ENCODE measurements around the gene ZNF217. TPM values are rescaled to one million over a fixed set of nuclear protein-coding genes. Genes with fewer than 3 reads are reported as not detected.

The ZNF217 gene
- total RNA-seq, 4 donors from 2014 or later, result 11.8 to 18.7 (median 15.1) TPM

DNA sequence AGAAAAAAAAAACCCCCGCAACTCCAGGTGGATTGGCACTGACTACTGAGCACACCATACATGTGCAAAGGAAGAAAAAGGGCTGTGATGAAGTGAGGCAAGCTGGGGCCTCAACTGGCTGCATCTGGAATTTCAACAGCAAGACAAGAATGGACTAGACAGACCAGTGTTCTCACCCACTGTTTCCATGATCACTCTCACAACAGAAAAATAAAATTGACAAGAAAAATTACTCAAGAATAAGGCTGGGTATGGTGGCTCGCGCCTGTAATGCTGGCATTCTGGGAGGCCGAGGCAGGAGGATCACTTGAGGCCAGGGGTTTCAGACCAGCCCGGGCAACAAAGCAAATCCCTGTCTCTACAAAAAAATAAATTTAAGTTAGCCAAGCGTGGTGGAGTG lies 18.8 kb downstream of the ZNF217 start:
- H3K4me1 ChIP-seq, result peaks cover 6 to 30% (median 7%) of the 10 kb centered on the region in 3 donors
- 86 to 87% methylated on average over 1 to 6 of the region's 6 CpGs for WGBS, 2 donors (ENCODE audit: low coverage in 1 of 2)
- TF ChIP-seq POLR2A (IDR thresholded peaks at IDR 0.05) (no peak), EP300 (IDR thresholded peaks at IDR 0.05) (no peak), POLR2AphosphoS5 (IDR thresholded peaks at IDR 0.05) (no peak)

DNA sequence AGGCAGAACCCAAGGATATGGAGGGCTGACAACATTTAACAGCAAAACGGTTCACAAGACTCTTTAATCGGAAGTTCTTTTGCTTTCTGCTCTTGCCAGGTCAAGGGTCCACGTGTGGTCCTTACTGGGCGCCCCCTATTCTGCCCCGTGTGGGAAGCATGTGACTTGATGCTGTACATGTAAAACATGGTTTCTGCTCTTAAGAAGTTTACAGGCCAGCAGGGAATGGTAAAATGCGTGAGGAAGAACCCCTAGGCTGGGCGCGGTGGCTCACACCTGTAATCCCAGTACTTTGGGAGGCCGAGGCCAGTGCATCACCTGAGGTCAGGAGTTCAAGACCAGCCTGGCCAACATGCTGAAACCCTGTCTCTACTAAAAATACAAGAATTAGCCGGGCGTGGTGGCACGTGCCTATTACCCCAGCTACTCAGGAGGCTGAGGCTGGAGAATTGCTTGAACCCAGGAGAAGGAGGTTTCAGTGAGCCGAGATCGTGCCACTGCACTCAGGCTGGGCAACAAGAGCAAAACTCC lies 19.3 kb downstream of the ZNF217 start:
- Histone ChIP-seq H3K9me3 (no peaks in the 10 kb centered on the region), H3K36me3 (peaks cover 0 to 84% of the 10 kb centered on the region in 2 donors), H3K4me1 (peaks cover 4 to 25% (median 4%) of the 10 kb centered on the region in 3 donors), H3K27ac (no peak overlapping the region), H3K4me3 (no peak overlapping the region), H3K27me3 (no peaks in the 10 kb centered on the region)
- TF ChIP-seq POLR2AphosphoS5 (IDR thresholded peaks at IDR 0.05), result no peak
- no peak for TF ChIP-seq POLR2A (IDR thresholded peaks at IDR 0.05)
- TF ChIP-seq, protein P1, sequence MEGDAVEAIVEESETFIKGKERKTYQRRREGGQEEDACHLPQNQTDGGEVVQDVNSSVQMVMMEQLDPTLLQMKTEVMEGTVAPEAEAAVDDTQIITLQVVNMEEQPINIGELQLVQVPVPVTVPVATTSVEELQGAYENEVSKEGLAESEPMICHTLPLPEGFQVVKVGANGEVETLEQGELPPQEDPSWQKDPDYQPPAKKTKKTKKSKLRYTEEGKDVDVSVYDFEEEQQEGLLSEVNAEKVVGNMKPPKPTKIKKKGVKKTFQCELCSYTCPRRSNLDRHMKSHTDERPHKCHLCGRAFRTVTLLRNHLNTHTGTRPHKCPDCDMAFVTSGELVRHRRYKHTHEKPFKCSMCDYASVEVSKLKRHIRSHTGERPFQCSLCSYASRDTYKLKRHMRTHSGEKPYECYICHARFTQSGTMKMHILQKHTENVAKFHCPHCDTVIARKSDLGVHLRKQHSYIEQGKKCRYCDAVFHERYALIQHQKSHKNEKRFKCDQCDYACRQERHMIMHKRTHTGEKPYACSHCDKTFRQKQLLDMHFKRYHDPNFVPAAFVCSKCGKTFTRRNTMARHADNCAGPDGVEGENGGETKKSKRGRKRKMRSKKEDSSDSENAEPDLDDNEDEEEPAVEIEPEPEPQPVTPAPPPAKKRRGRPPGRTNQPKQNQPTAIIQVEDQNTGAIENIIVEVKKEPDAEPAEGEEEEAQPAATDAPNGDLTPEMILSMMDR (IDR thresholded peaks at IDR 0.05), result no peak
- no peak for TF ChIP-seq EP300 (IDR thresholded peaks at IDR 0.05)
- no peak for ATAC-seq
- WGBS, 2 donors (ENCODE audit: low coverage in 1 of 2), result 84 to 89% methylated on average over 5 to 9 of the region's 14 CpGs

More for the DNA sequence above, 18.8 kb downstream of the ZNF217 start:
- H3K27me3 ChIP-seq, result no peaks in the 10 kb centered on the region
- H3K4me3 ChIP-seq, result no peak overlapping the region
- peaks cover 0 to 80% of the 10 kb centered on the region in 2 donors for H3K36me3 ChIP-seq
- no peaks in the 10 kb centered on the region for H3K9me3 ChIP-seq
- no peak for ATAC-seq
- no peak overlapping the region for H3K27ac ChIP-seq

DNA sequence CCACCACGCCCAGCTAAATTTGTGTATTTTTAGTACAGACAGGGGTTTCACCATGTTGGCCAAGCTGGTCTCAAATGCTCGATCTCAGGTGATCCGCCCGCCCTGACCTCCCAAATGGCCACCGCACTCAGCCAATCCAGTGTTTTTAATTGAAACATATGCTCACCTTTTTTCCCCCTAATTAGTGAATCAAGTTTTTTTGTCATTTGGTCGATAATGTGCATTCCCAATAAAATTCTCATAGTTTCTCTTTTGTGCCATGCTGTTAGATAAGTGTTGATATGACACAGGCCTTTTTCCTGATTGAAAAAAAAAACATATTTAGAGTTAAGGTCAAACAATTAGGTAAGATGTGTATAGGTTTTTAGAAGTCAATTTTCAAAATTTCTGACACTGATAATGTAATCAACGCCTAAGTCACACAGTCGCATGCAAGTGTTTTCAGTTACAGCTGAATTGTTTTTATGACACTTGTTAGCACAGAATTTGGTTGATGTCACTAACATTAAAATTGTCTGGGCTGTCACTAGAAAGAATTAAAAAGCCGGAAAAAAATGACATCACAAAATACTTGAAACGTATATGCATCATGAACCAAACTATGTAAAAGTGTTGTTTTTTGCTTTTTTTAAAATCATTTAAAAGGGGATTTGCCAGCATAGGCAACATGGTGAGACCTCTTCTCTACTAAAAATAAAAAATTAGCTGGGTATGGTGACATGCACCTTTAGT lies 21.9 kb downstream of the ZNF217 start:
- Histone ChIP-seq H3K27me3 (no peaks in the 10 kb centered on the region), H3K4me3 (no peak overlapping the region), H3K4me1 (peaks cover 0 to 10% (median 0%) of the 10 kb centered on the region in 3 donors), H3K9me3 (no peaks in the 10 kb centered on the region), H3K27ac (no peak overlapping the region), H3K36me3 (peaks cover 0 to 93% of the 10 kb centered on the region in 2 donors)
- TF ChIP-seq POLR2AphosphoS5 (IDR thresholded peaks at IDR 0.05), result no peak
- no peak for TF ChIP-seq EP300 (IDR thresholded peaks at IDR 0.05)
- TF ChIP-seq, protein P1 (IDR thresholded peaks at IDR 0.05), result no peak
- no peak for TF ChIP-seq POLR2A (IDR thresholded peaks at IDR 0.05)
- 93 to 94% methylated on average over 10 of the region's 10 CpGs for WGBS, 2 donors (ENCODE audit: low coverage in 1 of 2)
- ATAC-seq, result no peak

DNA sequence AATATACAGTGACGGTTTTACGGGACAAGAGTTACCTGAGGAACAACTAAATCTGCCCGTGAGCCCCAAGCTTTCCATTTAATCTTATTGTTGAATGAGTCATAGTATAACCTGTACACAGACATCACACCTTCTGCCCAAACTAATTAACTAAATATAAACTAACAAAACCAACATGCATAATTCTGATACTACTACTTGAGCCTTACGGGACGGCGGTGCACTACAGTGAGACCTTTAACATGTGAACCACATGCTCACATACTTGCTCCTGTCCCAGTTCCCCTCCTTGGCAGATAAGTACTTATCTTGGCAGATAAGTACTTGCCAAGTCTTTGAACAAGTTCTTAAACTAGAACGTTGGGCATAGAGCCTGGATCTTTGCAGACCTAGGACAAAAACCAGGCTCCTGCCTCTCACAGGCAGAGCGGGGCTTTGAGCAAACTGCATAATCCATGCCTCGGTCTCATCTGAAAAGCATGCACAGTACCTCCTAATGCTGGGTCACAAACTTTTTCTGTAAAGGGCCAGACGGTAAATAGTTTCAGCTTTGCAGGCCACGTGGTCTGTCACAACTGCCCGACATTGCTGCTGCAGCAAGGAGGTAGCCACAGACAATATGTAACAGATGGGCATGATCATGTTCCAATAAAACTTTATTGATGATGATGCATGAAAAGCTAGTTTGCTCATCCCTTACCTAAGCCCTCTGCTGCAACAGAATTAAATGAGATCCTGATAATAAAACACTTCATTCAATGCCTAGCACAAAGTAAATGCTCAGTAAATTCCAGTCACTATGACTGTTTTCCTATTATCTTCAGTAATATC lies 23.0 kb downstream of the ZNF217 start:
- WGBS, 2 donors (ENCODE audit: low coverage in 1 of 2), result 60 to 91% methylated on average over 7 to 11 of the region's 12 CpGs
- ATAC-seq, result no peak
- Histone ChIP-seq H3K27ac (no peak overlapping the region), H3K27me3 (no peaks in the 10 kb centered on the region), H3K4me3 (no peak overlapping the region), H3K36me3 (peaks cover 0 to 93% of the 10 kb centered on the region in 2 donors), H3K4me1 (peaks cover 0 to 10% (median 0%) of the 10 kb centered on the region in 3 donors), H3K9me3 (no peaks in the 10 kb centered on the region)
- TF ChIP-seq POLR2A (IDR thresholded peaks at IDR 0.05) (no peak), POLR2AphosphoS5 (IDR thresholded peaks at IDR 0.05) (no peak), EP300 (IDR thresholded peaks at IDR 0.05) (no peak)
- TF ChIP-seq, protein P1 (IDR thresholded peaks at IDR 0.05), result no peak

DNA sequence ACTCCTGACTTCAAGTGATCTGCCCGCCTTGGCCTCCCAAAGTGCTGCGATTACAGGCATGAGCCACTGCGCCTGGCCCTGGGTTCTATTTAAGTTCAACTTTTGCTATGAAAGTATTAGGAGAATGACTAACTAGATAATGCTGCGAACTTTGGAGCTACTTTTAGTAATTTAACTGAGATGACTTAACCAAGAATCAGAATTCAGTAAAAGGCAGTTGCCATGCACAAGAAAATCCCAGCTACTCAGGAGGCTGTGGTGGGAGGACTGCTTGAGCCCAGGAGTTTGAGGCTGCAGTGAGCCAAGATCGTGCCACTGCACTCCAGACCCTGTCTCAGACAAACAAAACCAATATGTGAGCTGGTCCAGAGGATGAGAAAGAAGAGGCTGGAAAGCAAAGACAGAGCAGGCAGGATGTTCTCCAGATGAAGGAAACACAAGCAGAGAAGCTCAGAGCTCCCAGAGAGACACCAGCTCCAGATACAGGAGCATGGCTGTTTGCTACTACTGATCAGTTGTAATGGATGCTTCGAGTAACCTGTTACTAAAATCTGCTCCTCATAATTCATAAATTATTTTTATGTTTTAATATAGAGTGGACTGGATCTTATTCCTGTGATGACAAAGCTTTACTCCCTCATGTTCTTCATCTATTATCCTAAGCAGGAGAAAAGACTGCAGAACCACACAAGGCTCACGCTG lies 23.9 kb downstream of the ZNF217 start:
- Histone ChIP-seq H3K27ac (no peak overlapping the region), H3K4me3 (no peak overlapping the region), H3K36me3 (peaks cover 0 to 93% of the 10 kb centered on the region in 2 donors), H3K27me3 (no peaks in the 10 kb centered on the region), H3K4me1 (peaks cover 0 to 10% (median 0%) of the 10 kb centered on the region in 3 donors), H3K9me3 (no peaks in the 10 kb centered on the region)
- no peak for ATAC-seq
- WGBS, 2 donors (ENCODE audit: low coverage in 1 of 2), result 83 to 93% methylated on average over 6 to 7 of the region's 7 CpGs
- TF ChIP-seq POLR2A (IDR thresholded peaks at IDR 0.05), result no peak
- TF ChIP-seq POLR2AphosphoS5 (IDR thresholded peaks at IDR 0.05), result no peak
- TF ChIP-seq, protein P1 (IDR thresholded peaks at IDR 0.05), result no peak
- TF ChIP-seq EP300 (IDR thresholded peaks at IDR 0.05), result no peak

Measured in gastroesophageal sphincter (tissue), 4 donors.